ENCODE data around the gene ATP8A2.

Gene ATP8A2

DNA sequence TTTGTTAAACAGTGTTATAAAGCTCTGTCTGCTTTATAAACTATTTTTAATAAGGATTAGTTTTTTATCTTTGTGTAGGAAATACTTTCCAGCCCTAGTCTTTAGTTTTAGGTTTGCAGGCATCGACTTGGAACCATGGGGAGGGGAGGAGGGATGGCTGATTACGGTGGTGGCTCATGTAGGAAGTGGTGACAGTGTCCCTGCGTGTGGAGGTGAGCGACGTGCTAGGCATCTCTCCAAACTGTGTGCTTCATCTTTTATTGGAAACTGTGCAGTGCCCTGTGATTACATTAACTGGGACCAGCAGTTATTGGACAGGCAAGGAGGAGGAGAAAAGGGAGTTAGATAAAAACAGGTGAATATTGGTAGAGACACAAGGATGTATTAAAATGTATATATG is 203.8 kb downstream of the ATP8A2 start:
- no peak for DNase-seq (ENCODE audit: low read depth)
- no peak for TF ChIP-seq CTCF (IDR thresholded peaks at IDR 0.05; ENCODE audit: low read length, missing control alignments)
- no peak overlapping the region for H3K4me3 ChIP-seq (replicated peaks; ENCODE audit: low read depth, low read length)

DNA sequence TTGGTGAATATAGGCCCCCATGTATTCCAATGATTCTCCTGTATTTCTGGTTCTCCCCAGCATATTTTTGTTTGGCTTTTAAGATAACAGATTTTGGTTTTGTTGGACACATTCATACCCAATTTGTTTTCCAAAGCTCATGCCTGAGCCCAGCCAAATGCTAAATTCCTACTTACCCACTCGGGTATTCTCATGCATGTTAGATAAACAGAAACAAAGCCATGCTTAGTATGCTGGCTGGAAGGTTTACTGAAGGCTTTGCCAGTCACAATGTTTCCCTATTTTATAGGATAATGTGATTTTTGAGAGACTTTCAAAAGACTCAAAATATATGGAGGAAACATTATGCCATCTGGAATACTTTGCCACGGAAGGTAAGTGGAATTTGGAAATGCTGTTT is 206.8 kb downstream of the ATP8A2 start:
- DNase-seq (ENCODE audit: low read depth), result no peak
- no peak overlapping the region for H3K4me3 ChIP-seq (replicated peaks; ENCODE audit: low read depth, low read length)
- TF ChIP-seq CTCF (IDR thresholded peaks at IDR 0.05; ENCODE audit: low read length, missing control alignments), result no peak

DNA sequence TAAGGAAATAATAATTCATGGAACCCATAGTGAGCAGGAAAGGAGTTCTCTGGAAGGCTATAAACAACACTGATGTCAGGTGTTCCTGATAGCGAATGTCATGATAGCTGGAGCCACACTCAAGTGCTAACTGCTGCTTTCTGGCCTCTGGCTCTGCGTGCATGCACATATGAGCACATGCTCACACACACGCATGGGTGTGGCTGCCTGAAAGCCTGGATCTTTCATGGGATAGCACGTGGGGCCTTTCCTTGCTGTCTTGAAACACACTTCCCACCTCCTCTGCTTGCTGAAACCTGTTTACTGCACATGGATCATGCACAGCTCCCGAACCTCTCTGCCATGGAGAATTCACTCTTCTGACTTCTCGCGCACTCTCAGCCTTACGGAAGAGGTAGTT is 207.4 kb downstream of the ATP8A2 start:
- no peak for DNase-seq (ENCODE audit: low read depth)
- no peak overlapping the region for H3K4me3 ChIP-seq (replicated peaks; ENCODE audit: low read depth, low read length)
- no peak for TF ChIP-seq CTCF (IDR thresholded peaks at IDR 0.05; ENCODE audit: low read length, missing control alignments)

GRCh38 chr13:25581351-25581750 is 209.6 kb downstream of the ATP8A2 start:
- TF ChIP-seq CTCF (IDR thresholded peaks at IDR 0.05; ENCODE audit: low read length, missing control alignments), result no peak
- DNase-seq (ENCODE audit: low read depth), result no peak
- H3K4me3 ChIP-seq (replicated peaks; ENCODE audit: low read depth, low read length), result no peak overlapping the region

DNA sequence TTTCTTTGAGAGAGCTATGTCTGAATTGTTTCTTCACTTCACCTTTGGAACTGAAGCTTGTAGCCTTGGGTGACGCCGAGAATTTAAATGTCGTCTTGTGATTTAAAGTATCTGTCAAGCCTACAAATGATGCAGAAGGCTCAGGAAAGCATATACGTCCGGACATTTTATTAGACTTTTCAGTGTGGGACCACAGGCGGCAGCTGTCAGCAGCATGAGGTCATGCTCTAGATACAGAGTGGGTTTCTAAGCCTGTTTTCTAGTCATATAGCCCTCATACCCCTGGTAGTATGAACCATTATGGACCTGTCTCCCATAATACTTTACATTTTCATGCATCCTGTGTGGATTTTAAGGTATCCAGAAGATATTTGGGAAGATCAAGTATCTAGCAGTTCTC is 212.3 kb downstream of the ATP8A2 start:
- H3K4me3 ChIP-seq (replicated peaks; ENCODE audit: low read depth, low read length), result no peak overlapping the region
- no peak for TF ChIP-seq CTCF (IDR thresholded peaks at IDR 0.05; ENCODE audit: low read length, missing control alignments)
- no peak for DNase-seq (ENCODE audit: low read depth)

DNA sequence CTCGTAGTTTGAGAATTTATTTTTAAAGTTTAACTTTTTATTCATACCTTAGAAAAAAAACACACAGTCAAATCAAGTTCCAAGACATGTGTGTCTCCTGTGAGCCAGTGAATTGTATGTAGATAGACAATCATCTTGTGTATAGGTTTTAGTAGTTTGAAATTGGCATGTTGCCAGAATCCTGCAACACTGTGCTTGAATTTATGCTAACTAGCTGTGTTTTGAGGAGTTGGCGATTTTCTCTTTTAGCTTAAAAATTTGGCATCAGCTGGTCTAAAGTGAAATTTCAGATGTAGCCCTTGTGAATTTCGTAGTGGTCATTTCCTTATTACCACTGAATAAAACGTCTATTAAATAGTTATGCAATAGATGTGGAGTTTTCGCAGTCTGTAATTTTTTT is 213.2 kb downstream of the ATP8A2 start:
- peak; percentile 3 for DNase-seq (ENCODE audit: low read depth)
- H3K4me3 ChIP-seq (replicated peaks; ENCODE audit: low read depth, low read length), result no peak overlapping the region
- no peak for TF ChIP-seq CTCF (IDR thresholded peaks at IDR 0.05; ENCODE audit: low read length, missing control alignments)

- DNase-seq (ENCODE audit: low read depth), result no peak
- no peak overlapping the region for H3K4me3 ChIP-seq (replicated peaks; ENCODE audit: low read depth, low read length)
- TF ChIP-seq CTCF (IDR thresholded peaks at IDR 0.05; ENCODE audit: low read length, missing control alignments), result no peak
These were observed 215.7 kb downstream of the ATP8A2 start for GRCh38 chr13:25587326-25587980.
